GM23338 (cell line): Measurements from ENCODE around the gene SLC7A4.

Experiments
- CTCF ChIP-seq, 2 experiments: fragments of 200-600 bp in 1 of 2; sonication (generic) in 1 of 2; conservative IDR thresholded peaks; 2 replicates each; pipeline versions ENCODE4 v1.5.1 to v1.6.1; 2016 to 2017; ENCODE audit warnings: antibody characterized with exemption in 2 of 2, low read depth in 2 of 2, mild to moderate bottlenecking in 2 of 2, moderate library complexity in 1 of 2
- POLR2AphosphoS5 ChIP-seq: IDR thresholded peaks from 2 replicates; pipeline ENCODE4 v1.6.1; 2016; ENCODE audit warnings: antibody characterized with exemption, low read depth
- REST ChIP-seq: IDR thresholded peaks from one replicate; pipeline ENCODE4 v1.6.1; 2018; ENCODE audit warnings: antibody characterized with exemption; ENCODE audit not compliant: unreplicated experiment

- TF ChIP-seq POLR2AphosphoS5 (no peak), CTCF (conservative IDR thresholded peaks at IDR 0.05; ENCODE audit: low read depth in 2 of 2) (0 out of 4 replicates have a peak, but pooled peaks of 1 of the 2 experiments have one; percentile 4), REST (no peak)
These were observed 36.4 kb upstream of the SLC7A4 start for GRCh38 chr22:21068681-21069276.
